ENCODE measurements around the gene TPD52L1. TPM values are rescaled to one million over a fixed set of nuclear protein-coding genes. Genes with fewer than 3 reads are reported as not detected.

TPD52L1 gene
- total RNA-seq, 1 donor from 2014 or later: 14.6 TPM

Other genes with a start within 250 kb of the TPD52L1 start
- 27.1 TPM for gene RNF217, start 191.3 kb upstream of the TPD52L1 start, total RNA-seq
- 26.6 TPM for gene HDDC2, start 148.2 kb downstream of the TPD52L1 start, total RNA-seq

All from skeletal muscle tissue (tissue), 1 donor.